ENCODE measurements around the gene CNOT8.
"Not testable (repeated sequence)": the region's sequence is repeated elsewhere in the genome, so short reads cannot be mapped to it uniquely, and the experiment has no call there.

Gene CNOT8

DNA sequence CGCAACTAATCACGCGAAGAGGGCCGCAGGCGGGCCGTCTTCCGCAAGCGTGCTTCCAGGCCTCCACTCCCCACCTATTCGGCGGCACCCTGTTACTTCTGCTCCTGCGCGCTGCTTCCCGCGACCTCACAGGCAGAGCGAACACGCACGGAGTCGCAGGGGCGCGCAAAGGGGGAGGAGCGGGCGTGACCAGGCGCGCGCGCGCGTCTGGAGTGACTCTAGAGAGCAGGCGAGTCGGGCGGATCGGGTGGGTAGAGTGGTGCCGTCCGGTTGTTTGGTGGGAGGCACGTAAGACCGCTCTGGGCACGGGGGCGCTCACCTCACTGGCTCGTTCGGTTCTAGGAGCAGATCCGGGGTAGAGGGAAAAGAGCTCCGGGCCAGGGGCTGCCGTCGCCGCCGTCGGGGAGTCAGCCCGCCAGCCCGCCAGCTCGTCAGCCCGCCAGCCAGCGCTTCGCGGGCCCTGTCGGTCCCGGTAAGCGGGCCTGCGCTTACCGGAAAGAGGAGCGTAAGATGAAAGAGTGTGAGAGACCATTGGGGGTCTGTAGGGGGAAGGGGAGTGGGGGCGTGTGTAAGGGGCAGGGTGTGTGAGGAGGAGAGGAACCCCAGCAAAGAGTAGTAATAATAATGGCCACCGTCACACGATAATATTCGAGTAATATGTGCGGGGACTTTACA, at the start of gene CNOT8:
TSS of gene CNOT8 (plus strand) at position 331 of the 675 bp plus-strand sequence. CDS start 4,652 bp downstream, outside the sequence.
- H3K27ac Mint-ChIP-seq = peak within 1 kb of the TSS; percentile 98
- H3K4me3 Mint-ChIP-seq = peak within 1 kb of the TSS; percentile 93
- H3K9me3 Mint-ChIP-seq = no peaks in the 10 kb centered on the region
- H3K36me3 Mint-ChIP-seq = peaks cover 3% of the 10 kb centered on the region
- no peaks in the 10 kb centered on the region for H3K27me3 Mint-ChIP-seq
- H3K4me1 Mint-ChIP-seq = peaks cover 44% of the 10 kb centered on the region

DNA sequence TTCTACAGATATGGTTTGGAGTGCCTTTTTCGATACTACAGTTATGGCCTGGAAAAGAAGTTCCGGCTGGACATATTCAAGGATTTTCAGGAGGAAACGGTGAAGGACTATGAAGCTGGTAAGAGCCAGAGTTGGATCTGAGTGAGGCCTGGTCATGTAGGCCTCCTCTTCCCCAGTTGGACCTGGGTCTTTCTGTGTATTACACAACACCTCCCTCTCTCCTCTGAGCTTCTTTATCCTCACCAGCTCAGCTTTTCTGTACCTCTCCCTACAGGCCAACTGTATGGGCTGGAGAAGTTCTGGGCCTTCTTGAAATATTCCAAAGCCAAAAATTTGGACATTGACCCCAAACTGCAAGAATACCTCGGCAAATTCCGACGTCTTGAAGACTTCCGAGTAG, 47.2 kb upstream of the CNOT8 start:
- peaks cover 42% of the 10 kb centered on the region for H3K4me1 Mint-ChIP-seq
- H3K4me3 Mint-ChIP-seq = no peak overlapping the region
- H3K36me3 Mint-ChIP-seq = peaks cover 30% of the 10 kb centered on the region
- no peak overlapping the region for H3K27ac Mint-ChIP-seq
- no peaks in the 10 kb centered on the region for H3K9me3 Mint-ChIP-seq
- H3K27me3 Mint-ChIP-seq = no peaks in the 10 kb centered on the region

DNA sequence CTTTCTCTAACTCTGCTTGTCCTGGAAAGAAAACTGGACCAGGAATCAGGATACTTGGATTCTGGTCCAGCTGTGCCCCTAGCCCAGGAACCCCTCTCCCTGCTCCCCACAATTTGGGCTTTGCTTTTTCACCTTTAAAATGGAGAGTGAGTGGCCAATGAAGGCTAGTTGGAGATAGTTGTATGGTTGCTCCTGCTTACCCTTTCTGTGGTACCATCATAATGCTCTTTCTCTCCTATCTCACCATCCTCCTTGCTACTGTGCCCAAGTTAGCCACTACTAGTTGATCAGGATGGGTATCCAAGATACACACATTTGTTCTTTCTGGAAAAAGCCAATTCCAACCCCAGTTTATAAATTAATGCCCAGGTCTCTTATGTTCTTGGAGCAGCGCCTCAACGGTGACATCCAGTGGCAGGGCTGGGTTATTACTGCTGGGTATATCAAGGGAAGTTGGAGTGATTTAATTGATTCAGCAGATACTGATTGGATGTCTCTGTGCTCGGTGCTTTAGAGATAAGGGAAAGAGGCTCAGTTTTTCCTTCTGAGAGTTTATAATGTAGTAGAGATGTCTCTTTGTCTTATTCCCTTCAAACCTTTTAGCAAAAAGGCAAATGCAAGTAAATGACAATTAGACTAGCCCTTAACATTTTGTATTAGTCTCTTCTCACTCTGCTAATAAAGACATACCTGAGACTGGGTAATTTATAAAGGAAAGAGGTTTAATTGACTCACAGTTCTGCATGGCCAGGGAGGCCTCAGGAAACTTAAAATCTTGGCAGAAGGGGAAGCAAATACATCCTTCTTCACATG, 46.6 kb upstream of the CNOT8 start:
- Mint-ChIP-seq H3K36me3 (peaks cover 31% of the 10 kb centered on the region), H3K4me3 (peak overlapping the region; percentile 36), H3K9me3 (no peaks in the 10 kb centered on the region), H3K27ac (peak overlapping the region; percentile 18), H3K27me3 (no peaks in the 10 kb centered on the region), H3K4me1 (peaks cover 45% of the 10 kb centered on the region)

DNA sequence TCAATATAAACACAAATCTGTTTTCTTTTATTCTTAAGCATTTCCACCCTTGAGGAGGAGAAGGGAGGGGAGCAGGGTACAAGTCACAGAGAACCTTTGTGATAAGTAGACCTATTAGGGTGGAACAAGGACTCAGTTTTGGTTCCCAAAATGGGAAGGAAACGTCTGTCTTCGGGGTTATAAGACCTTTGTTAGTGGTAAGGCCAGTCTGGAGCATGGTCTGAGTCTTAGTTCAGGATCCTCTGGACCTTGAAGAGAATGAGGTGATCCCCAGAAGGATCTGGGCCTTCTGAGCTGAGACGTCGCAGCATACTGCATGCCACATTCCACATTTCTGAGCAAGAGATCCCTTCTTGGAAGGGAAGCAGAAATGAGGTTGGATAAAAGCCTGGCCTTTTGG, 45.3 kb upstream of the CNOT8 start:
- Mint-ChIP-seq H3K27ac (peak overlapping the region; percentile 62), H3K4me1 (peaks cover 45% of the 10 kb centered on the region), H3K36me3 (peaks cover 28% of the 10 kb centered on the region), H3K27me3 (no peaks in the 10 kb centered on the region), H3K9me3 (no peaks in the 10 kb centered on the region), H3K4me3 (peak overlapping the region; percentile 30)

DNA sequence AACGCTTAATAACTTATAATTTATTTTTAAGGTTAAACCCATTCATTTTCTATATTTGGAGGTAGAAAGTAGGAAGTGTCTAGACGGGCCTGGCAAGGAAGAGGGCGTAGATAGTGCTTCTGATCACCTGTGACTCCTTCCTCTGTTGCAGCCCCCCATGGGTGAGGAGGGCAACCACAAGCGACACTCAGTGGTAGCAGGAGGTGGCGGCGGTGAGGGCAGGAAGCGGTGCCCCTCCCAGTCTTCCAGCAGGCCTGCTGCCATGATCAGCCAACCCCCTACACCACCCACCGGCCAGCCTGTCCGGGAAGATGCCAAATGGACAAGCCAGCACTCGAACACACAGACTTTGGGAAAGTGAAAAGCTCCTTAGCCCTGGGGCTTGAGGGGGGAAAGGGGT, 44.7 kb upstream of the CNOT8 start:
- Mint-ChIP-seq H3K4me3 (no peak overlapping the region), H3K27ac (no peak overlapping the region), H3K27me3 (no peaks in the 10 kb centered on the region), H3K4me1 (peaks cover 48% of the 10 kb centered on the region), H3K9me3 (no peaks in the 10 kb centered on the region), H3K36me3 (peaks cover 26% of the 10 kb centered on the region)

DNA sequence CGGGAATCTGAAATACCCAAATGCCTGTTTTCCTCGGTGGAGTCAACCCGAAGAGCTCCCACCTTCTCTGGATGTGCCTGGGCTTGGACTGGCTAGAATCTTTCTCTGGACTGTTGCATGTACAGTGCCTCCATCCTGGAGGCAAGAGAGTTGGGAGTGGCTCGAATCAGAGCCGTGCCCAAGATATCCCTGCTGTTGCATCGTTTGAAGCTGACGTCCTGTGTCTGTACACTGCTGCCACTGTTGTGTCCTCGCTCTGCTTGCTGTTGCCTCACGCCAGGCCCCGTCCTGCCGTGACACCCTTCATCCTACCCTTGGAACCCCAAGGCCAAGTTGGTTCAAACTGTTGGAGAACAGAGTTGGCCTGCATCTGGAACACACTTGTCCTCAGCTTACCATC, 43.4 kb upstream of the CNOT8 start:
- no peak overlapping the region for H3K4me3 Mint-ChIP-seq
- no peak overlapping the region for H3K27ac Mint-ChIP-seq
- H3K36me3 Mint-ChIP-seq = peaks cover 26% of the 10 kb centered on the region
- no peaks in the 10 kb centered on the region for H3K27me3 Mint-ChIP-seq
- no peaks in the 10 kb centered on the region for H3K9me3 Mint-ChIP-seq
- H3K4me1 Mint-ChIP-seq = peaks cover 57% of the 10 kb centered on the region

DNA sequence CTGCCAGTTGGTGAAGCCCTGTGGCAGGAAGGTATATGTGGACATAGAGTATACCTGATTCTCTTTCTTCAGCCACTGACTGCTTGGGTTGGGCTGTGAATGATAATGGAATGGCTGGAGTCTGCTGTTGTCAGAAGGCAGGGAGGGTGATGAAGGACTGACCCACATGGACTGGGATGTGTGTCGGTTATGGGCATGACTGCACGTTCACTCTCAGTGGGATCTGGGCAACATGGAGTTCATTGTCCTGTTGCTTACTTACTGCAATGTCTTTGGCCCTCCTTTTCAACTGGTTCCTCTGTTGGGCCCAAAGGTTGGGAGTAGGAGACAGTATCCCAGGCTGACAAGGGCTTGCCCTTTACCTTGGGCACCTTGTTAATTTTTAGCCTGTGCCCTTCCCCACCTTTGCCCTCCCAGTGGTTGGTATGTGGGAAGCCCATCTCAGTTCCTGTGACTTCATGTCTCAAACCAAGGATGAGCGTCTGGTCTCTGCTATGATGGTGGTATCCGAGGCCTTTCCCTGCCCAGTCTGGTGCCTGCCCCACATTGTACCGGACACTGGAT, 42.7 kb upstream of the CNOT8 start:
- Mint-ChIP-seq H3K27me3 (no peaks in the 10 kb centered on the region), H3K9me3 (no peaks in the 10 kb centered on the region), H3K4me3 (no peak overlapping the region), H3K36me3 (peaks cover 26% of the 10 kb centered on the region), H3K27ac (peak overlapping the region; percentile 79), H3K4me1 (peaks cover 61% of the 10 kb centered on the region)

DNA sequence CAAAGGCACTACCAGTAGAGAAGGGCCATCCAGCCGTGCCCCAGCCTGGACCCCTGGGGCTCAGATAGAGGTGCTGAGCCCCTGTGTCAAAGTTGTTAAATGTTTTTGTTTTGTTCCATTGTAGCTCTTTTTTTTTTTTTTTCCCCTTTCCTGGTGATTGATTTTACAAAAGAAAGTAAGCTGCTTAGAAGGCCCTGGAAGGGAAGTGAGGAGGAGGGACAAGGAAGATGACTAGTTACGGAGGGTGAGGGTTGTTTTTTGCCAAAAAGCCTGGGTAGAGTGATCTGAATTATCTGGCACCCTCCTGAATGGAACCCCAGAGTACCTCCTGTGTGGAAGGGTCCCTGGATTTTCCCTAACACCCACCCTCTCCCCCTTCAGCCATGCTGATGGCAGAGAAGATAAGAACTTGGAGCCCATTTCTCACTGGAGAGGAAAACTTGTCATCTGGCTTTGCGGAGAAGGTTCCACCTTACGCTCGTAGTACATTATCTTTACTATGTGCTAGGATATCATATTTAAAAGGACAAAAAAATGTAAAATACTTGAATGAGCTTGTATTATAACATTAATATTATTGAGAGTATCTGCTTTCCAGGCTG, 41.4 kb upstream of the CNOT8 start:
- Mint-ChIP-seq H3K9me3 (no peaks in the 10 kb centered on the region), H3K4me3 (no peak overlapping the region), H3K27me3 (no peaks in the 10 kb centered on the region), H3K36me3 (peaks cover 18% of the 10 kb centered on the region), H3K27ac (no peak overlapping the region), H3K4me1 (peaks cover 53% of the 10 kb centered on the region)

DNA sequence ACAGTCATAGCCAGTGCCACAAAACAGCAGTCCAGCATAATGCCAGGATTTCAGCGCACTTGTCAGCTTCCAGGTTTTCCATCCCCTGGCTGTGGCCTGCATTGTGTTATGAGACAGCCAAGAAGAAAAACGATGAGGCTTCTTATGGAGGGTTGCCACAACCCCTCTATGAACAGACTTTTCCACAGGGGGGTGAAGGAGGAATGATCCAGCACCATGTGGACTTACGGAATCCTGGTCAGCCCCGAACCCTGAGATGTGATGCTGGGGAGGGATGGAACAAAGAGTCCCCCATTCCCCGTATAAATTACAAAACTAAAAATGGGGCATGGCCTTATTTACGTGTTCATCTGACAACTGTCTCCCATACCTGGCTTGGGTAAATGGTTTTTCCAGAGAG, 40.6 kb upstream of the CNOT8 start:
- Mint-ChIP-seq H3K27ac (peak overlapping the region; percentile 35), H3K9me3 (no peaks in the 10 kb centered on the region), H3K4me1 (peaks cover 45% of the 10 kb centered on the region), H3K27me3 (no peaks in the 10 kb centered on the region), H3K4me3 (no peak overlapping the region), H3K36me3 (peaks cover 18% of the 10 kb centered on the region)

DNA sequence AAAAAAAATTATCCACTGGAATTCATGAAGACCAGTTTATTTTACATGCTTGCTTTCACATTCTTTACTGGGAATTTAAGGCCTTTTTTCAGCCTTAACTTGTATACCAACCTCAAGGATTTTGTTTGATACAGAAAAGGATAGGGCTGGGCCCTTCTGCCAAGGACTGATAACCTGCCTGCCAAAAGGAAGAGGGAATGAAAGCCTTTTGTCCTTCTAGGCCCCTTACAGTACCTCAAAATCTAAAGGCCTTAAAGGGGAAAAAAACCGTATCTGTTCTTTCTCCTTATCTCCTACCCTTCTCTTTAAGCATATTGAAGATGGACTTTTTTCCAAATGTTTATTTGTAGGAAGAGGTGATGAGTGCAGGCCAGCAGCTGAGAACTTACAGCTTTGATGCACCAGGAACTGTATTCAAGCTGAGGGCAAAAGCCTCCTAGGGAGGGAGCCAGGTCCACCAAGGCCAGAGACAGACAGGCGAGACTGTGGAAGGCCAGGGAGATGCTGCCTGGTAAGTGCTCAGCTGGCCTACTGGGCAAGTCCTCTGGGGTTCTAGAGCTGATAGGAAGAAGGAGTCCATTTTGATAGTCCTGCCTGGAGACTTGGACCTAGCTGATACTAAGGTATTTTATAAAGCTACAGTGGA, 39.8 kb upstream of the CNOT8 start:
- Mint-ChIP-seq H3K27me3 (no peaks in the 10 kb centered on the region), H3K4me1 (peaks cover 37% of the 10 kb centered on the region), H3K36me3 (peaks cover 16% of the 10 kb centered on the region), H3K27ac (peak overlapping the region; percentile 30), H3K9me3 (no peaks in the 10 kb centered on the region), H3K4me3 (no peak overlapping the region)

DNA sequence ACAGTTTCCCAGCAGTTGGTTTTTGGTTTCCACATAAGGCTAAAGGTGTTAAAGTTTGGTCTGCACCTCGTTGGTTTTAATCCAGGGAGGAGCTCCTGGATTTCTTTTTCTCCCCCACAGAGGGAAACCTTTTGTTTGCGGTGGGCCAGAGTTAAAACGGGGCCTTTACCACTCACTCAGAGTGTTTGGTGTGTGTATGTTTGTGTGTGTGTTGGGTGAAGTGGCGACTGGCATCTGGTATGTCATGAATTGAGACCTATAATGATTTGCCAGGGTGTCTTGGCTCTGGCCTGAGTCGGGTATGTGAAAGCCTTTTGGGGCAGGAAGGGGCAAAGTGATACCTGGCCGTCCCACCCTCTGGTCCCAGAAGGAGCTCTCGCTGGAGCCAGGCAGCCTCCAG, 38.9 kb upstream of the CNOT8 start:
- H3K4me1 Mint-ChIP-seq = peaks cover 33% of the 10 kb centered on the region
- no peaks in the 10 kb centered on the region for H3K9me3 Mint-ChIP-seq
- H3K27ac Mint-ChIP-seq = peak overlapping the region; percentile 46
- no peak overlapping the region for H3K4me3 Mint-ChIP-seq
- no peaks in the 10 kb centered on the region for H3K27me3 Mint-ChIP-seq
- peaks cover 15% of the 10 kb centered on the region for H3K36me3 Mint-ChIP-seq

DNA sequence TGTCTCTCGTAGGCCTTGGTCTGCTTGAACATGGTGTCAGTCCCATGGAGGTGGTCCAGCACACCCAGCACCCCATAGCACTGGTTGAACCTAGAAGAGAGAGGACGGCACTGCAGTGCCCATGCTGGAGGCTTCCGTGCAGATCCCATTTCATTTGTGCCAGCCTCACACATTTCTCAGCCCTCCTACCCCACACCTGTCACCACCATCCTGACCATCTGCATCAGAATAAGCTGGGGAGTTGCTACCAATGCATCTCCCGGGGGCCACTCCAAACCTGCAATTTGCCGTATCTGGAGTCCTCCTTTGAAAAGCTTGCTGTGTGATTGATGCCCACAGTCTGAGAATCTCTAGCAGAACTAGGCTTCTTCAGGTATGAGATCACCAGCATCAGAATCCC, 38.0 kb upstream of the CNOT8 start:
- Mint-ChIP-seq H3K4me1 (peaks cover 24% of the 10 kb centered on the region), H3K27me3 (no peaks in the 10 kb centered on the region), H3K36me3 (peaks cover 11% of the 10 kb centered on the region), H3K9me3 (no peaks in the 10 kb centered on the region), H3K27ac (no peak overlapping the region), H3K4me3 (no peak overlapping the region)

DNA sequence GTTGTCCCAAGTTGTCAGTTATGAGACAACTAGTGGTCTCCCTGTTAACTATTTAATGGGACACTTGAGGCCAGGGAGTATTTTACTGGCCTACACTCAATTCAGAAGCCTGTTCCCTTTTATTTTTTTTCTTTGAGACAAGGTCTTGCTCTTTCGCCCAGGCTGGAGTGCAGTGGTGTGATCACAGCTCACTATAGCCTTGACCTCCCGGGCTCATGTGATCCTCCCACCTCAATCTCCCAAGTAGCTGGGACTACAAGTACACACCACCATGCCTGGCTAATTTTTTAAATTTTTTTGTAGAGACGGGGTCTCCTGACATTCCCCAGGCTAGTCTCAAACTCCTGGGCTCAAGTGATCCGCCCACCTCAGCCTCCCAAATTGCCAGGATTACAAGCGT, 35.5 kb upstream of the CNOT8 start:
- not testable (repeated sequence) for H3K4me3 Mint-ChIP-seq, H3K27me3 Mint-ChIP-seq, H3K27ac Mint-ChIP-seq, H3K36me3 Mint-ChIP-seq, H3K9me3 Mint-ChIP-seq
- peaks cover 24% of the 10 kb centered on the region for H3K4me1 Mint-ChIP-seq

DNA sequence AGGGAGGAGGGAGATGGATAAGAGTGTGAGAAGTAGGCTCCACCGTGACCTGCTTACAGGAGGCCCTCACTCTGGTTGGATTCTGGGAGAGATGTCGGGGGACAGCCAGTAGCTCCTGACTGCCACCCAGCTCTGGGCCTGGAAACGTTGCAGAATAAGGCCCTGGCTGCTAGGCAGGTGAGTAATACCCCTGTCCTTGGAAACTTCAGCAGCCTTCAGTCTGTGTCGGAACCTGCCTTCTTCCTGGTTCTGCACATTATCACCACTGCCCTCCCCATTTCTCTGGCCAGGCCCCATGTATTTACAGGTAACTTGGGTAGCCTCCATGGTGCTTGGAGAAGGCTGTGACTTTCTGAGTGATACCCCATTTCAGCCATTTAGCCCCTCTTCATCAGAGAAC, 34.8 kb upstream of the CNOT8 start:
- Mint-ChIP-seq H3K27me3 (no peaks in the 10 kb centered on the region), H3K27ac (no peak overlapping the region), H3K4me3 (no peak overlapping the region), H3K36me3 (peaks cover 7% of the 10 kb centered on the region), H3K9me3 (no peaks in the 10 kb centered on the region), H3K4me1 (peaks cover 30% of the 10 kb centered on the region)

DNA sequence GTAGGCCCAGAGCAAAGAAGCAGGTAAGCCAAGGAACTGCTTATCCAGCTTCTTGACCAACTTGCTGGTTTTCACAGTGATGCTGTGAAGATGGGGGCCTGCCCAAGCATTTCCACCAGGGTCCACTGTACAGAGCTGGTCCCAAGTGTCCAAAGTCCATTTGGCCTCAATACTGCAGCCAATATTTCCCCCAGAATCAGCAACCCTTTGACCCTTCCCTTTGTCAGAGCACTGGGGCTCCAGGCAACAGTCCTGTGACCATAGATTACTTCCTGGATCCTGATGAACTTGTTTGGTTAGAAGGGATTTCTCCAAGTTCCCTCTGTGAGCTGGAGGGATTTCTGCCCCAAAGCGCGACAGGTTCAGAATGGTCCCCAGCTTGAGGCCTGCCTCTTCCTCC, 34.4 kb upstream of the CNOT8 start:
- Mint-ChIP-seq H3K36me3 (peaks cover 7% of the 10 kb centered on the region), H3K27ac (no peak overlapping the region), H3K4me1 (peaks cover 28% of the 10 kb centered on the region), H3K9me3 (no peaks in the 10 kb centered on the region), H3K4me3 (no peak overlapping the region), H3K27me3 (no peaks in the 10 kb centered on the region)
